Articular chondrocyte of knee joint (primary cell): ENCODE data around the gene ZBTB34. TPM values are rescaled to one million over a fixed set of nuclear protein-coding genes. Genes with fewer than 3 reads are reported as not detected.

Experiments
- total RNA-seq: library from RNA; depleted of rRNA; stranded (reverse); fragments of >200 nt; gene quantifications from 2 replicates; pipeline ENCODE4 v1.2.3, GENCODE V29; 2012

ZBTB34 gene, protein sequence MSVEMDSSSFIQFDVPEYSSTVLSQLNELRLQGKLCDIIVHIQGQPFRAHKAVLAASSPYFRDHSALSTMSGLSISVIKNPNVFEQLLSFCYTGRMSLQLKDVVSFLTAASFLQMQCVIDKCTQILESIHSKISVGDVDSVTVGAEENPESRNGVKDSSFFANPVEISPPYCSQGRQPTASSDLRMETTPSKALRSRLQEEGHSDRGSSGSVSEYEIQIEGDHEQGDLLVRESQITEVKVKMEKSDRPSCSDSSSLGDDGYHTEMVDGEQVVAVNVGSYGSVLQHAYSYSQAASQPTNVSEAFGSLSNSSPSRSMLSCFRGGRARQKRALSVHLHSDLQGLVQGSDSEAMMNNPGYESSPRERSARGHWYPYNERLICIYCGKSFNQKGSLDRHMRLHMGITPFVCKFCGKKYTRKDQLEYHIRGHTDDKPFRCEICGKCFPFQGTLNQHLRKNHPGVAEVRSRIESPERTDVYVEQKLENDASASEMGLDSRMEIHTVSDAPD
- 8.9 and 10.4 TPM in 2 replicates for total RNA-seq

GRCh38 chr9:126860077-126860756 is at the start of gene ZBTB34:
TSS of gene ZBTB34 (plus strand) at chr9:126860639. CDS start at chr9:126879400, 18,761 bp downstream.

GRCh38 chr9:126914458-126915280 is 54.2 kb downstream of the ZBTB34 start, which contains the start of gene RALGPS1:
TSS of gene RALGPS1 (plus strand) at chr9:126914782. CDS start at chr9:126962290, 47,508 bp downstream.

Other genes with a start within 250 kb of the ZBTB34 start
- 2.9 and 5.4 TPM in 2 replicates for gene LMX1B, start 246.7 kb upstream of the ZBTB34 start, total RNA-seq
- 22.6 and 25.4 TPM in 2 replicates for gene ZBTB43, start 55.6 kb upstream of the ZBTB34 start, total RNA-seq
- gene RALGPS1, start 54.1 kb downstream of the ZBTB34 start, total RNA-seq = 3.6 and 4.1 TPM in 2 replicates